NOMO-1 treated with dmso at 0.1 percent for 144 hours (cell line): Measurements from ENCODE around the gene MDH1.

Source experiments
- DNase-seq: peaks from one replicate; lab custom pipeline; 2025; ENCODE audit not compliant: unreplicated experiment; lab: John Stamatoyannopoulos, UW

MDH1 gene

DNA sequence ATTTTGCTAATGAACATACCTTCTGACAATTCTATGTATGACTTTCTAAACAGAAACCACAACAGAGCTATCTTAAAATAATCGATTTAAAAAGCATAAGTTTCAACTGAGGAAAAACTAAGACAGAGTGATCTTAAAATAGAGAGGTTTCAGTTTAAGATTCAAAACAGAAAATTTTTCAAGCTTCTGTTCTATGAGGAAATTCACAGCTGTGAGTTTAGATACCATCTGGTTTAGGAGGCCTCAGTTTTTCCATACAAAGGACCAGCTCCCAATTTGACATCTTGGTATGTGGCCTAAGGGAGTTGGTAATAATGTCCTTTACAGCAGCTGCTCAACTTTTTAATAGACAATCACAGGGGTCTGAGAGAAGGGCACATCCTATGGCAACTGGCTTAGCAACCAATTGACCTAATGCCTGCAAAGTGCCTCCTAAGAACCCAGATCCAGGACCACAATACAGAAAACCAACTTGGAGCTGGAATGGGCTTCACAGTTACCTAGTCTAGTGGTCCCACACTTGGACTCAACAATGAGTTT is 39.7 kb downstream of the MDH1 start:
- DNase-seq, result no peak

DNA sequence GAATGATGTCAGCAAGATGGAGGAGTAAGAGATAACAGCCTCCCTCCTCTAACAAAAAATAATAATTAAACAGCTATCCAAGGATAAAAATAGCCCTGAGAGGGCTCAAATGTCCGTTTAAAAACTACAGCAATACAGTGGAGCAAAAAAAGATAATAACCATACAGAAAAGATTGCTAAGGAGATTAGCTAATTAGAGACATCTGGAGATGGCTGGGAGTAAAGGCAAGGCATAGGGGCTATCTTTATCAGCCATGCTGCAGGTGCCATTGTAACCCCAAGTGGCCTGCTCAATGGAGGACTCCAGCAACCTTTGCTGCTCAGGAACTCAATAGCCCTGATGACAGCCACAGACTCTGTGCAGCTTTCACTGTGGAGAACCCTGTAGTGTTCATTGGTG is 42.7 kb downstream of the MDH1 start:
- DNase-seq, result no peak

DNA sequence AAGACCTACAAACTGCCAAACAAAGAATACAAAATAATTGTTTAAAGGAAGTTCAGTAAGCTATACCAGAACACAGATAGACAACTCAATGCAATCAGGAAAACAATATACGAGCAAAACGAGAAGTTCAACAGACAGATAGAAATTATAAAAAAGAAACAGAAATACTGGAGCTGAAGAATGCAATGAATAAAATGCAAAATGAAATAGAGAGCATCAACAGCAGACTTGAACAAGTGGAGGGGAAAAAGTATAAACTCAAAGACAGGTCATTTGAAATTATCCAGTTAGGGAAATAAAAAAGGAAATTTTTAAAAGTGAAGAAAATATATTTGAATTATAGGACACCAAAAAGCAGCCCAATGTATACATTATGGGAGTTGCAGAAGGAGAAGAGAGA is 43.6 kb downstream of the MDH1 start:
- no peak for DNase-seq

DNA sequence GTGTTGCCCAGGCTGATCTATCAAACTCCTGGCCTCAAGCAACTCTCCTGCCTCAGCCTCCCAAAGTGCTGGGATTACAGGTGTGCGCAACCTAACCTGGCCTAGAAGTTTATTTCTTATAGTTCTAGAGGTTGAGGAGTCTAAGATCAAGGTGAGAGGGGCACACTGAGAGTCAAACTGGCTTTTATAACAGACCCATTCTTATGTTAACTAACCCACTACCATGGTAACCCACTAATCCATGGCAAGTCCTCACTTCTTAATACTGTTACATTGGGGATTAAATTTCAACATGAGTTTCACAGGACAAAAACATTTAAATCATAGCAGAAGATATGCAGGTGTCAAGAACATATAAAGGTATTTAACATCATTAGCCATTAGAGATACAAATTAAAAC is 50.6 kb downstream of the MDH1 start:
- no peak for DNase-seq

DNA sequence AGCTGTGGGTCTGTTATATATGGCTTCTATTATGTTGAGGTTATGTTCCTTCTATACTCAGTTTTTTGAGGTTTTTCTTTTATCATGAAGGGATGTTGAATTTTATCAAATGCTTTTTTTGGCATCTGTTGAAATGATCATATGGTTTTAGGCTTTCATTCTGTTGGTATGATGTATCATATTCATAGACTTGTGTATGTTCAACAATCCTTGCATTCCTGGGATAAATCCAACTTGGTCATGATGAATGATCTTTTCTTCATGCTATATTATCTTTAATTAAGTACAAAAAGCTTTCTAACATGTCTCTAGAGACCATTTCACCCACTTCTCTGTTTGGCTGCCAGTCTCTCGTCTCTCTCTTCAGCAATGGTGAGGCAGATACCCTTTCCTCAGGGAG is 54.2 kb downstream of the MDH1 start:
- no peak for DNase-seq

DNA sequence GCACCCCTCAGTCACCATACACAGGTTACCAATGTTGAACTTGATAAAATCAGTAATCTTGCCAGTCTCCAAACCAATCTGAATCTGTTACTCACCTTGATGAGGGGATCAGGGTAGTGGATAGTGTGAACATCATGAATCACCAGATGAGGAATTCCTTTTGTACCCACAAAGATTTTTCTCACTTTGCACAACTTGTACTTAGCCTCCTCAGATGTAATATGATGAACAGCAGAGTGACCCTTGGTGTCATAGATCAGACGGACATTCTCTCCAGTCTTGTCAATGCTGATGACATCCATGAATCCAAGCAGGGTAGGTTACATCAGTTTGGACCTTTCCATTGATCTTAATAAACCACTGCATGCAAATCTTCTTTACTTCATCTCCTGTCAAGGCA is 54.7 kb downstream of the MDH1 start:
- no peak for DNase-seq

DNA sequence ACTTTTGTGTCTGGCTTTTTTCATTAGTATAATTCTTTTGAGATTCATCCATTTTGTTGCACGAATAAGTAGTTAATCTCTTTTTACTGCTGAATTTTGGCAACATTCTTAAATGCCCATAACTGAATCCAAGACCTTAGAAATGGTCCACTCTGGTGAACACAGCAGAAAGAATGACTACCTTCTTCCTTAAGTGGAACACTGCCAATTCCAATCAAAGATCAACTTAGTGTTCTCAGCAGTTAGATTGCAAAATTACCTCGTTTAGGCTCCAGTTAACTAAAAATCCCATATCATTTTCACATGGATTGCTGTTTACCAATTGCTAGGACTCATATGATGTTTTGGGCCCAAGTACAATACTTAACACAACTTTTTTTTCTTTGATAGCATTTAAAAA is 59.9 kb downstream of the MDH1 start:
- no peak for DNase-seq

DNA sequence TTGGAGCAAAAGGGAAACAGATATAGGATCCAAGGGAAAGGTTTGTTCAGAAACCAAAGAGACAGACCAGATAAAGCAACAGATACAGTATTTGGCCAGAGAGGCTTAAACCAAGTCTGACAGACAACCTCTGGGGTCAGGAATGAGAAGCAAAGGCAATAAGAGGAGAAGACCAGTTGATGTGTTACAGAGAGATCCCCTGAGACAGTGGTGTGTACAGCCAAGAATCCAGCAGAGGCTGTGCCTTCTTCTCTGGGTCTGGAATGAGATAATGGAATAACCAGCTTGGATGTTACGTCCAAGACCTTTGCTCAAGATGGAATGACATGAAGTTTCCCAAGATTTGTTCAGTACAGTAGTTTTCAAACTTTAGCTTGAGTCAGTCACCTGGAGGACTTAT is 61.1 kb downstream of the MDH1 start:
- no peak for DNase-seq

DNA sequence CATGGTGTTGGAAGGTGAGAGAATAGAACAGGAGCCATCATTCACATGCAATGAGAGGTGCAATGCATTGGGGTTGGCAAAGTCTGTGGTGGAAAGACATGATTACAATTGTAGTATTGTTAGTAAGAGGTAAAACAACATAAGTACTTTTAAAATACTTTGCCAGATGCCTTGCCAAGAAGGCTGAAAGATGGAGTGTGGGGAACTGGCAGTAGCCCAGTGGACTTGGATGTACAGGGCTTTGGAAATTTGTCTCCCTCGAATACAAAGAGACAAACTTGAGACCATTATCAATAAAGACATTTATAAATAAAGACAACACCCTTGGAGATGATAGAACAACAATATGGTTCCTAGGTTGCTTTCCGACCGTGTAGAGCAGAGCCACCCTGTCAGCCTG is 62.0 kb downstream of the MDH1 start:
- DNase-seq, result no peak

DNA sequence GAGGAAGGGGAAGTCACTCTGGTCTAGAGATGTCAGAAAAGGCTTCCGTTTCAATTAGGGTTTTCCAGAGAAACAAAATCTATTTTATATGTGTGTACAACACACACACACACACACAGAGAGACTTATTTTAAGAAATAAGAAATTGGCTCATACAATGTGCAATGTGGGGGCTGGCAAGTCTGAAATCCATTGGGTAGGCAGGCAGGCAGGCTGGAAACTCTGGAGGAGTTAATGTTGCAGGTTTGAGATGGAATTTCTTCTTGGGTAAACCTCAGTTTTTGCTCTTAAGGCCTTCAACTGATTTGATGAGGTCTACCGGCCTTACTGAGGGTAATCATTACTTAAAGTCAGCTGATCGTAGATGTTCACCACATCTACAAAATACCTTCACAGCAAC is 62.6 kb downstream of the MDH1 start:
- DNase-seq, result no peak

DNA sequence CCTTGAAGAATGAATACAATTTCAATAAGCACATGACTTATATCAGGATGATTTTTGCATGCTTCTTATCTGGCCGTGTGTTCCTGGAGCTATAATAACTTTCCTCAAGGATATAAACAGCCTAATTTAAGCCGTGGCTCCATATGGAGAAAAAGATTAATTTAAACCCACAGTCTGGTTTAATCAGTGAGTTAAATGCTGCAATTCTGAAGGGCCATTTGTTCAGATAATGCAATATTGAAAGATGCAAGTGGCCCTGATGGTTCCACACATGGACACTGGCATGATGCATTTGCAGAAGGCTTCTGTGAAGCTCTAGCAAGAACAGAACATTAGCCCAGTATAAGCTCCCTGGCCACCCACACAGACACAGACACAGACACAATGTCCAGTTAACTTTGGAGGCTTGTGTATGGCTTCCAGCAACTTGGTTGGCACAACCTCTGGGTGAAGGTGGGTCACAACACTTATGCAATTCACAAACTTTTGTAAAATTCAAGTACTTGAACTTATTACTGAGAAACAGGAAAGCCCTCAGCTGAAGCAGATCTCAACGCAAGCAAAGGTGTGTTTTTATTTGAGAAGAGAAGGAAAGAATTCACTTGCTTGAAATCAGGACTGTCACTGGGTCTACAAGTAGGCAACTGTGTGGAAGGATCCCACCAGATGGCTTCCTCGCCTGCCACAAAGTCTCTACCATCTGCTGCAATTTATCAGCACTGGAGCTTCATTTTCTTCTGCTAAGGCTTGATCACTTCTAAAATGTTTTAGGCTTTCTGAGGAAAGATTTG is 63.3 kb downstream of the MDH1 start:
- no peak for DNase-seq

DNA sequence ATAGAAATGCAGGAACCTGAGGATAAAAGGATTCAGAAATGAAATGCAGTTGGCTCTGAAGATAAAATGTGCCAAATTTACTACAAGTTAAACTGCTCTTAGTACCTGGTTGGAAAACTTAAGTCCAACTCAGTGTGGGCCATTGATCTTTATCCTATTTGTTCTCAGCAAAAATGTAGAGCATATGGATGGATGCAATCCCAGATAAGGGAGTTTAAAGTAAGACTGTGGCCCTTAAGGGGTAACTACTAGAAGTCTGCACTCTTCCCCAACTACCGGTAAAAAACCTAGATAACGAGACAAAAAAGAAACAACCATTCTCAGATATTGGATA is 63.9 kb downstream of the MDH1 start:
- no peak for DNase-seq

DNA sequence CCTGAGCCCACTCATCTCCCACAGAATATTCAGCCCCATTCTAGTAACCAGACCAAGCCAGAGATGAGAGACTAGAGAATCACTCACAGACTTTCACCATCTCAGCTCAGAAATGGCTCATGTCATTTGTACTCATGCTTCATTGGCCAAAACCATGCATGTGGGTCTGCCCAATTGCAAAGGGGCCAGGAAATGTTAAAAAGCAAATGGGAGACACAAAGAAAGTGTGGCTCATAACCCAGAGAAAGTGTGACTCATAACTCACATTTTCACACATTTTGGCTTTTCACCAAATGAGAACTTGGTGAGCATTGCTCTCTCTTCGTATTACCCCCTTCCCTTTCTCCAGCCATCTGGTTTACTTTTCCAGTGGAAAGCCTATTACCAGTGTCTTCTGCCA is 66.2 kb downstream of the MDH1 start:
- DNase-seq, result no peak
